Mucosa of gallbladder (tissue), 1 donor: ENCODE data around the gene C2CD4B. TPM values are rescaled to one million over a fixed set of nuclear protein-coding genes. Genes with fewer than 3 reads are reported as not detected.
A peak's percentile ranks its signal among the peaks of the same experiment; 100 is the strongest.

ENCODE experiments used
- DNase-seq: peaks from one replicate; pipeline ENCODE4 v3.0.0-alpha.2; 2020; ENCODE audit warnings: low spot score
- total RNA-seq: library from RNA; stranded (reverse); gene quantifications from one replicate; pipeline ENCODE4 v1.2.1, GENCODE V29; 2021
- donor health status: DM: no; HTN: no; CAD: no.

C2CD4B gene
- total RNA-seq, 1 donor from 2014 or later: 23.8 TPM

GRCh38 chr15:62149729-62150128 is 15.4 kb downstream of the C2CD4B start:
- DNase-seq: no peak

- DNase-seq: peak; percentile 62
Observed at GRCh38 chr15:62147551-62147950, 17.5 kb downstream of the C2CD4B start.

GRCh38 chr15:62147149-62147548 is 17.9 kb downstream of the C2CD4B start:
- no peak for DNase-seq

- DNase-seq: no peak
Observed at GRCh38 chr15:62145015-62145735, 19.9 kb downstream of the C2CD4B start.

DNA sequence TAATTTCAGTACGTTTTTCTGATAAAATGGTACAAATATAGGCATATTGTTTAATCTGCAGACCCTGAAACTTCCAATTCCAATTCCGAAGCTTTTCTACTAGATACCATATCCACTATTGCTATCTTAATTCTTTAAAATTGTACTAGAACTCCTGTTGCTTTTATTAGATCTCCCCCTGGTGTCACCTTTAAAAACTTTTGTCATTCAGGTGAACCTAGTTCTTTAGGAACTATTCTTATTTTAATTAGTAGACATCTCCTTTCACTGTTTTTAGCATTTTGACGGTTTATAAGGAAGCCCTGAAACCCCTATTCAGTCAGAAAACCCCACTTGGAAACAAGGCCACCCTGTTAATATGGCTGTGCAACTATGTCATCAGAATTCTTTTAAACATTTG is 22.3 kb downstream of the C2CD4B start:
- DNase-seq: no peak

- no peak for DNase-seq
Observed at GRCh38 chr15:62141643-62142588, 23.2 kb downstream of the C2CD4B start.

DNA sequence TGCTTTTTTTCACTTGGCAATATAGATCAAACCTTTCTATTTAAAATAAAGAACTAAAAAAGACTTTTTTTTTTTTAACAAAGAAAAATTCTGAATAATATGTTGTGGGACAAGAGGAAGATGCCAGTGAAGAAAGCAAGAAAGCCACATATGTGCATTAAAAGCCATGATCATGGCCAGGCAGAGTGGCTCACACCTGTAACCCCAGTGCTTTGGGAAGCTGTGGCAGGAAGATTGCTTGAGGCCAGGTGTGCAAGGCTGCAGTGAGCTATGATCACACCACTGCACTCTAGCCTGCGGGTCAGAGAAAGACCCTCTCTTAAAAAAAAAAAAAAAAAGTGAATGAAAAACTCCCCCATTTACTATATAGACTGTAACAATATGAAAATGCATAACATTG is 23.9 kb downstream of the C2CD4B start:
- DNase-seq: no peak

GRCh38 chr15:62138124-62138523 is 27.0 kb downstream of the C2CD4B start:
- DNase-seq: no peak

GRCh38 chr15:62136911-62137865 is 27.9 kb downstream of the C2CD4B start:
- no peak for DNase-seq

GRCh38 chr15:62135532-62136134 is 29.5 kb downstream of the C2CD4B start:
- no peak for DNase-seq

DNA sequence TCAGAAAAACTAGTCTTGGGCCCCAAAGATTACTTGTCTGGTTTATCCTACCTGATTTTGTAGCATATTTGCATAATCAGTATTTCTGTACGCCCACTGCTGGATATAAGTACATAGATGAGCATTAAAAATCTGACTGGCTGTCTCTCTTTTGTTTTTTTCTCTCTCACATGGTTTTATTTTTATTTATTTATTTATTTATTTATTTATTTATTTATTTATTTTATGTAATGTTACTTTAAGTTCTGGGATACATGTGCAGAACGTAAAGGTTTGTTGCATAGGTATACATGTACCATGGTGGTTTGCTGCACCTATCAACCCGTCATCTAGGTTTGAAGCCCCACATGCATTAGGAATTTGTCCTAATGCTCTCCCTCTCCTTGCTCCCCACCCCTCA is 31.9 kb downstream of the C2CD4B start:
- DNase-seq: no peak

GRCh38 chr15:62128916-62129315 is 36.2 kb downstream of the C2CD4B start:
- DNase-seq: no peak

DNA sequence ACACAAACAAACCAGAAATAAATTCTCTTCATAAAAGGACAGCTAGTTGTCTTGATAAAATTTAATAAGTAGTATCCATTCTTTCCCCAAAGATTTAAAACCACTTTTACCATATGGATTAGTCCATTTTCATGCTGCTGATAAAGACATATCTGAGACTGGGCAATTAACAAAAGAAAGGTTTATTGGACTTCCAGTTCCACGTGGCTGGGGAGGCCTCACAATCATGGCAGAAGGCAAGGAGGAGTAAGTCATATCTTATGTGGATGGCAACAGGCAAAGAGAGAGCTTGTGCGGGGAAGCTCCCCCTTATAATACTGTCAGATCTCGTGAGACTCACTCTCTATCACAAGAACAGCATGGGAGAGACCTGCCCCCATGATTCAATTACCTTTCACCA is 38.7 kb downstream of the C2CD4B start:
- DNase-seq: no peak

- no peak for DNase-seq
Observed at GRCh38 chr15:62125773-62126172, 39.3 kb downstream of the C2CD4B start.

- no peak for DNase-seq
Observed at GRCh38 chr15:62124973-62125303, 40.1 kb downstream of the C2CD4B start.

DNA sequence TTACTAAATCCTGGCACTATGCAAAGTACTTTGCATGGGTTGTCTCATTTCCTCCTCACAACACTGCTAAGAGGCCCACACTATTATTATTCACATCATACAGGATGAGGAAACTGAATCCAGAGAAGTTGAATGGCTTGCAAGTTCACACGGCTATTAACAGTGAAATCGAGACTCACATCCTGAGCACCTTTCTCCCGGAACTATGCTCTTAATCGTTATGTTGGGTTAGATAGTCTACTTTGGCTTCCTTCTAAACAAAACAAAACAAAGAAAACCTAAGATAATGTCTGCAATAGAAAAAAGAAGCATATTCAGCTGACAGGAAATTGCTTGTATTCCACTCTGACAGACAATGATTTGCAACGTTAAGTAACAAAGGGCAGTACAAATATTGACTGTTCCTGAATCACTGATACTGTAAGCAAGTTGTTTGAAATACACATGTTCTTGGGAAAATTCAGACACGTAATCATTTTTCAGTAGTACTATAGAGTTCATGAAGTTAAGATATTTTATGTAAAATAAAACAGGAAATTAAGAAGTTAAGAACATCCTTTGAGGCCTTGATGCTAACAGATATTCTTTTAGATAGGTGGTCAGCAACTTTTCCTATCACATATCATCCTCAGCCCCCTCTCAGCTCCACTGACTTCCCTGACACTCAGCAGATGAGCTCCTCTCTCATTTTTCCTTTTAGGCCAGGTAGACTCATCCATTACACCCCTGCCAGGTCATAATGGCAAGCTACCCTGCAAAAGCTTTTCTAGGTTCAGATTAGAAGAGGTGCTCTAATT is 40.7 kb downstream of the C2CD4B start:
- DNase-seq: no peak

DNA sequence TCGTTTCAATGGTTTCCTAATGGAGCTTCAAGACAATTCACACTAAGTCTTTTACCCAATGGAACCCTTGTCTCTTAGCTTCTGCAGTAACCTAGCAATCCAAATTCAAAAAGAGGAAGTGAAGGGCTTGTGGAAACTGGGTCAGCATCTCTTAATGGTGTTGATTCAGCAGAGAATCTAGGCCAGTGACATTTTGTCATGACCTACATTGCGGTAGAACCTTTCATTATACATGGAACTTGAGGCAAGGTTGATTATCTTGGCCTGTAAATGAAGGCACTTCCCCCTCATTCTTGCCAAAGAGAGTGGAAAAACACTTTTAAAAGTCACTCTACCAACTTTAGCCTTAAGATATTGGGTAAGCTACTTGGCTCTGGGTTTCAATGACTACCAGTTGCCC is 42.8 kb downstream of the C2CD4B start:
- no peak for DNase-seq

- no peak for DNase-seq
Observed at GRCh38 chr15:62121273-62122015, 43.6 kb downstream of the C2CD4B start.

GRCh38 chr15:62120776-62121175 is 44.3 kb downstream of the C2CD4B start:
- DNase-seq: no peak

GRCh38 chr15:62119874-62120273 is 45.2 kb downstream of the C2CD4B start:
- DNase-seq: no peak
